SK-N-SH (cell line): Measurements from ENCODE around the gene PJA2.

Experiments
- CHD2 ChIP-seq: fragments of 150-350 bp; IDR thresholded peaks from 2 replicates; pipeline ENCODE4 v1.6.1; 2018; ENCODE audit warnings: low read length; ENCODE audit not compliant: partially characterized antibody
- CTCF ChIP-seq: fragments of 200-600 bp; sonication (generic); IDR thresholded peaks from 2 replicates; pipeline ENCODE4 v1.6.1; 2017; ENCODE audit warnings: antibody characterized with exemption, mild to moderate bottlenecking, moderate library complexity
- JUND ChIP-seq: IDR thresholded peaks from 2 replicates; pipeline ENCODE4 v1.4.0; 2012
- NRF1 ChIP-seq: IDR thresholded peaks from 2 replicates; pipeline ENCODE4 v1.6.1; 2012; ENCODE audit warnings: low read depth, mild to moderate bottlenecking, low read length
- SIN3A ChIP-seq: IDR thresholded peaks from 2 replicates; pipeline ENCODE4 v1.6.1; 2012; ENCODE audit warnings: low read depth, mild to moderate bottlenecking, low read length, moderate library complexity, borderline replicate concordance
- SMC3 ChIP-seq: IDR thresholded peaks from 2 replicates; pipeline ENCODE4 v1.6.1; 2012; ENCODE audit warnings: low read depth, low read length, improper control_type of control experiment
- TAF1 ChIP-seq: IDR thresholded peaks from 2 replicates; pipeline ENCODE4 v1.6.1; 2012; ENCODE audit warnings: low read depth, mild to moderate bottlenecking, low read length, moderate library complexity, borderline replicate concordance

DNA sequence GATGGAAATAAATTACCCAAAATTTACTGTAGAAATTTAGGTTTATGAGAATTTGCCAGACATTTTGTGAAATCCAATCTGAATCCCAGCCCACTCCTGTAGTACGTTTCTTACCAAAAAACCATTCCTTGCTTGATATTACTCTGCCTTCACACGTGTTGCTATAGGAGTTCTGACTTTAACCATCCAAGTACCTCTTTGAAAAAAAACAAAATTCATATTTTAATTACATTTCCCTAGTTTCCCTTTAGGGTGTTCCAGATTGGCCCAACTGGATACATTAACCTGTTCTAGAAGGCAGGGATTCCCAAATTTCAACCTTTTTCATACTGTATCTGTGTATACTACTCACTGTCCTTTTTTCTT, 1.4 kb upstream of the PJA2 start:
- TF ChIP-seq NRF1 (no peak), SMC3 (no peak), SIN3A (no peak), TAF1 (no peak), CTCF (no peak), JUND (no peak), CHD2 (no peak)
